GM12878 (cell line): ENCODE results near the gene SLCO6A1. TPM values are rescaled to one million over a fixed set of nuclear protein-coding genes. Genes with fewer than 3 reads are reported as not detected.
A peak's percentile ranks its signal among the peaks of the same experiment; 100 is the strongest.

Source experiments
- ATAC-seq: fragments of 200-7000 bp; cut with Tn5 transposase; 3 replicates; pipeline ENCODE4 v1.9.1; 2020; ENCODE audit warnings: mild to moderate bottlenecking, moderate library complexity
- BruUV-seq: library from RNA; stranded (reverse); fragments of 400-500 nt; replicated peaks from 2 replicates; lab custom pipeline; 2021; lab: Mats Ljungman, UMichigan
- CTCF ChIA-PET: fragments of 300-600 bp; sonication (Branson Sonifier 250); formaldehyde crosslinking; extraction: SDS; loops from one replicate; lab custom pipeline; 2021; ENCODE audit warnings: inconsistent platforms; lab: Yijun Ruan, JAX
- POLR2A ChIA-PET: fragments of 350-600 bp; formaldehyde crosslinking; extraction: SDS; loops from one replicate; lab custom pipeline; 2021; ENCODE audit warnings: inconsistent platforms; lab: Charles Lee
- RAD21 ChIA-PET: fragments of 300-600 bp; sonication (Branson Sonifier 250); formaldehyde crosslinking; loops from one replicate; lab custom pipeline; 2023; ENCODE audit warnings: antibody characterized with exemption; ENCODE audit not compliant: unreplicated experiment; lab: Charles Lee
- SMC1A ChIA-PET: fragments of 300-600 bp; sonication (Branson Sonifier 250); formaldehyde crosslinking; loops from one replicate; lab custom pipeline; 2023; ENCODE audit not compliant: unreplicated experiment, uncharacterized antibody; lab: Charles Lee
- DNase-seq: peaks from one replicate; pipeline ENCODE4 v3.0.0-alpha.2; 2011; ENCODE audit warnings: low read depth, low spot score
- FAIRE-seq: peaks from 3 replicates; lab custom pipeline; 2011; peaks lifted over from hg19 to GRCh38; lab: Jason Lieb, UNC
- H2AFZ ChIP-seq: 2 replicates; pipeline ENCODE4 v1.6.0; 2011; ENCODE audit warnings: low read depth, low read length, control low read depth; ENCODE audit not compliant: control insufficient read depth
- H3K27ac ChIP-seq: 2 replicates; pipeline ENCODE4 v1.5.1; 2011; ENCODE audit warnings: control low read depth; ENCODE audit not compliant: control insufficient read depth, insufficient read depth
- H3K27me3 ChIP-seq, 2 experiments: replicated peaks in 1 of 2; 2 replicates each; pipeline versions ENCODE4 v1.6.0 to v1.6.1; 2011; ENCODE audit warnings: low read length in 1 of 2; ENCODE audit not compliant: control insufficient read depth in 2 of 2, insufficient read depth in 2 of 2
- H3K36me3 ChIP-seq, 2 experiments: 2 replicates each; pipeline ENCODE4 v1.5.1; 2011; ENCODE audit warnings: low read length in 1 of 2; ENCODE audit not compliant: control insufficient read depth in 2 of 2, insufficient read depth in 2 of 2
- H3K4me1 ChIP-seq: 2 replicates; pipeline ENCODE4 v1.6.1; 2011; ENCODE audit warnings: mild to moderate bottlenecking, low read length, moderate library complexity, mixed read lengths; ENCODE audit not compliant: control insufficient read depth, insufficient read depth
- H3K4me2 ChIP-seq: 2 replicates; pipeline ENCODE4 v1.6.0; 2011; ENCODE audit warnings: control low read depth; ENCODE audit not compliant: control insufficient read depth, insufficient read depth
- H3K4me3 ChIP-seq: fragments of 200-600 bp; sonication (generic); 2 replicates; pipeline ENCODE4 v1.5.1; 2016
- H3K79me2 ChIP-seq: 2 replicates; pipeline ENCODE4 v1.6.0; 2011; ENCODE audit warnings: low read length; ENCODE audit not compliant: control insufficient read depth, insufficient read depth
- H3K9ac ChIP-seq: 2 replicates; pipeline ENCODE4 v1.8.0; 2011; ENCODE audit warnings: low read length, control low read depth, mixed read lengths; ENCODE audit not compliant: control insufficient read depth, insufficient read depth
- H3K9me3 ChIP-seq: replicated peaks from 3 replicates; pipeline ENCODE4 v1.5.1; 2011; ENCODE audit warnings: mild to moderate bottlenecking, low read length; ENCODE audit not compliant: control insufficient read depth, insufficient read depth
- H4K20me1 ChIP-seq: 2 replicates; pipeline ENCODE4 v1.6.0; 2011; ENCODE audit not compliant: control insufficient read depth, insufficient read depth
- NBN ChIP-seq: fragments of 450-650 bp; IDR thresholded peaks from 2 replicates; pipeline ENCODE4 v1.6.1; 2016
- SIX5 ChIP-seq: IDR thresholded peaks from 2 replicates; pipeline ENCODE4 v1.6.1; 2011; ENCODE audit warnings: mild to moderate bottlenecking, low read depth, low read length, moderate library complexity; ENCODE audit not compliant: severe bottlenecking
- ZBED1 ChIP-seq: IDR thresholded peaks from 2 replicates; pipeline ENCODE4 v1.6.1; 2016; ENCODE audit warnings: borderline replicate concordance
- ZNF24 ChIP-seq: fragments of 450-650 bp; IDR thresholded peaks from 2 replicates; pipeline ENCODE4 v1.6.1; 2017; ENCODE audit warnings: antibody characterized with exemption, mild to moderate bottlenecking
- WGBS: methylation state at CpG from one replicate; pipeline ENCODE4 v1.1.6; 2016; ENCODE audit warnings: low lambda C conversion rate; ENCODE audit not compliant: insufficient replicate concordance, insufficient coverage; ENCODE audit errors: missing lambda C conversion rate; 5-methylcytosine and 5-hydroxymethylcytosine counted together
- in situ Hi-C: fragments of 300-500 bp; cut with MboI; formaldehyde crosslinking; loops from 9 replicates; pipeline ENCODE4 v1.14.3; 2018; ENCODE audit warnings: mixed read lengths
- intact Hi-C: fragments of 100-400 bp; cut with micrococcal nuclease; formaldehyde crosslinking; loops from one replicate; pipeline ENCODE4 v1.14.2; 2022; ENCODE audit not compliant: unreplicated experiment
- polyA plus RNA-seq, 11 experiments: library from polyadenylated mRNA; depleted of rRNA in 4 of 11; unstranded in 6 of 11; stranded (reverse) in 5 of 11; fragments of >200 nt; fragmentation: Nextera tagmentation in 4 of 11; fragmentation: Illumina TruSeq in 1 of 11; extraction: Ambion mirVana in 4 of 11; extraction: Trizol in 1 of 11; gene quantifications; 1 replicate in 1 of 11; 2 replicates in 10 of 11; pipeline versions ENCODE4 v1.2.1 to v1.2.3, GENCODE V29; 2011 to 2016; ENCODE audit warnings: inconsistent platforms in 2 of 11, missing spikeins in 2 of 11, low read depth in 1 of 11
- total RNA-seq, 4 experiments: library from RNA; depleted of rRNA in 3 of 4; stranded (reverse); fragments of >200 nt in 3 of 4; fragmentation: Illumina TruSeq in 1 of 4; extraction: Trizol in 1 of 4; gene quantifications; 2 replicates each; pipeline versions ENCODE4 v1.2.1 to v1.2.3, GENCODE V29; 2013 to 2021

The SLCO6A1 gene
- total and polyA plus RNA-seq, 10 of the 15 experiments (the other 5 are each of a cell fraction or from before 2014, with no cell fraction given) = not detected

DNA sequence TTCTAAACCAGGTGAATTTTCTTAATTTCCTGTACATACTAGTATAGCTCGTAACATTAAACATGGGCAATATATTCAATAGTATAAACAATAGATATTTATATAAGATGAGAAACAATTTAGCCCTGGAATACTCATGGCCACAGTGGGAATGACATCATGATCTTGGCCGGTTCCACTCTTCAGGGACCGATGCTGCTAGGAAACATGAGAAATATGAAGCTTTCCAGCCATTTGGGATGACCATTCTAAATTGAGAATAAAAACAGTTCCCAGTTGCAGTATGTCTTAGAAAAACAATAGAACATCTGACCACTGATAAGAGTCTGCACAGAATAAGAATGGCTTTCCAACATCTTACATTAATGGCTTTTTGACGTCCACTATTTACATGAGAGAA lies 33.3 kb upstream of the SLCO6A1 start:
- ChIA-PET CTCF (interaction anchor here (1.0 to 2.2 kb wide), 3 partner anchors 10 to 149 kb away, joined by 3 to 9 read pairs (median 5); no protein-coding TSS in a partner anchor), SMC1A (no interaction called here), RAD21 (no interaction called here), POLR2A (no interaction called here)
- no peaks in the 10 kb centered on the region for H3K27me3 ChIP-seq
- TF ChIP-seq NBN = no peak
- TF ChIP-seq SIX5 = no peak
- no peak for DNase-seq
- no peaks in the 10 kb centered on the region for H3K36me3 ChIP-seq
- intact Hi-C loops (loop anchor here (10.0 kb wide), 1 partner anchor 693 kb away; no protein-coding TSS in a partner anchor), in situ Hi-C loops (no loop called here)
- no peaks in the 10 kb centered on the region for H3K79me2 ChIP-seq
- 34% methylated on average over 4 of the region's 4 CpGs for WGBS
- H3K9me3 ChIP-seq = no peaks in the 10 kb centered on the region
- no peaks in the 10 kb centered on the region for H4K20me1 ChIP-seq
- ATAC-seq = no peak
- H3K4me3 ChIP-seq = no peak overlapping the region
- H3K9ac ChIP-seq = no peak overlapping the region
- no peak for FAIRE-seq
- H3K4me1 ChIP-seq = no peaks in the 10 kb centered on the region
- no TSS peak for BruUV-seq
- H3K4me2 ChIP-seq = no peak overlapping the region
- no peak overlapping the region for H2AFZ ChIP-seq
- no peak overlapping the region for H3K27ac ChIP-seq

DNA sequence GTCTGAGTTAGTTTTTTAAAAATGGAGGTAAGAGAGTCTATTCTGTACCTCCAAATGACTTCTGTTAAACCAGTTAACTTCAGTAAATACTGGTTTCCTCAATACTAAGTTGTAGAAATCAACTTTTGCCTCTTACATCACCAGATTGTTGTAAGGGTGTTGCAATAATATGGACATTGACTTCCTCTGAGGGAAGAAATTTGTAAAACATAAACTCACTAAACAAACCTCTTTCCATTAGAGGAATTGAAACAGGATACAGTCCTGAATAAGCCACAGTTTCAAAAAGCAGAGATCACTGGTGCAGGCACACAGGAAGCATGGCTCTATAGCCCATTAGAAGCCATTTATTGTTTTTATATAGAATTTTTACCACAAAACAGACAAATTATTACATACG lies 32.7 kb upstream of the SLCO6A1 start:
- Histone ChIP-seq H3K27me3 (no peaks in the 10 kb centered on the region), H3K36me3 (no peaks in the 10 kb centered on the region), H3K4me3 (no peak overlapping the region), H3K4me2 (no peak overlapping the region), H3K9me3 (no peaks in the 10 kb centered on the region), H3K27ac (no peak overlapping the region), H4K20me1 (no peaks in the 10 kb centered on the region), H3K4me1 (no peaks in the 10 kb centered on the region), H3K79me2 (no peaks in the 10 kb centered on the region), H2AFZ (no peak overlapping the region), H3K9ac (no peak overlapping the region)
- 41% methylated on average over 1 of the region's 1 CpG for WGBS
- SMC1A ChIA-PET = no interaction called here
- BruUV-seq = no TSS peak
- TF ChIP-seq ZNF24 (no peak), ZBED1 (no peak)
- FAIRE-seq = no peak
- POLR2A ChIA-PET = no interaction called here
- RAD21 ChIA-PET = no interaction called here
- intact Hi-C loops (loop anchor here (10.0 kb wide), 1 partner anchor 693 kb away; no protein-coding TSS in a partner anchor), in situ Hi-C loops (no loop called here)
- no peak for DNase-seq
- ATAC-seq = peak; percentile 61
- CTCF ChIA-PET = interaction anchor here (0.8 to 2.2 kb wide), 5 partner anchors 10 to 511 kb away, joined by 3 to 9 read pairs (median 3); no protein-coding TSS in a partner anchor
